ENCODE measurements around the gene GMNN.

DNA sequence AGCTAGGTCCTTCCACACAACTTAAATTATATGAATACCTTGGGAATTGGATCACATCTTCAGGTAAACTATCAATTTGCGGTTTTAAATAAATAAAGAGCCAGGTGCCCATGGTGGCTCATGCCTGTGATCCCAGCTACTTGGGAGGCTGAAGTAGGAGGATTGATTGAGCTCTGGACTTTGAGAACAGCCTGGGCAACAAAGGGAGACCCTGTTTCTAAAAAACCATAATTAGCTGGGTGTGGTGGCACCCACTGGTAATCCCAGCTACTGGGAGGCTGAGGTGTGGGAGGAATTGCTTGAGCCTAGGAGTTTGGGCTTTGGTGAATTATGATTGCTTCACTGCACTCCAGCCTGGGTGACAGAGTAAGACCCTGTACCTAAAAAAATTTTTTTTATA lies 3.4 kb downstream of the GMNN start:
- TF ChIP-seq, protein P1, sequence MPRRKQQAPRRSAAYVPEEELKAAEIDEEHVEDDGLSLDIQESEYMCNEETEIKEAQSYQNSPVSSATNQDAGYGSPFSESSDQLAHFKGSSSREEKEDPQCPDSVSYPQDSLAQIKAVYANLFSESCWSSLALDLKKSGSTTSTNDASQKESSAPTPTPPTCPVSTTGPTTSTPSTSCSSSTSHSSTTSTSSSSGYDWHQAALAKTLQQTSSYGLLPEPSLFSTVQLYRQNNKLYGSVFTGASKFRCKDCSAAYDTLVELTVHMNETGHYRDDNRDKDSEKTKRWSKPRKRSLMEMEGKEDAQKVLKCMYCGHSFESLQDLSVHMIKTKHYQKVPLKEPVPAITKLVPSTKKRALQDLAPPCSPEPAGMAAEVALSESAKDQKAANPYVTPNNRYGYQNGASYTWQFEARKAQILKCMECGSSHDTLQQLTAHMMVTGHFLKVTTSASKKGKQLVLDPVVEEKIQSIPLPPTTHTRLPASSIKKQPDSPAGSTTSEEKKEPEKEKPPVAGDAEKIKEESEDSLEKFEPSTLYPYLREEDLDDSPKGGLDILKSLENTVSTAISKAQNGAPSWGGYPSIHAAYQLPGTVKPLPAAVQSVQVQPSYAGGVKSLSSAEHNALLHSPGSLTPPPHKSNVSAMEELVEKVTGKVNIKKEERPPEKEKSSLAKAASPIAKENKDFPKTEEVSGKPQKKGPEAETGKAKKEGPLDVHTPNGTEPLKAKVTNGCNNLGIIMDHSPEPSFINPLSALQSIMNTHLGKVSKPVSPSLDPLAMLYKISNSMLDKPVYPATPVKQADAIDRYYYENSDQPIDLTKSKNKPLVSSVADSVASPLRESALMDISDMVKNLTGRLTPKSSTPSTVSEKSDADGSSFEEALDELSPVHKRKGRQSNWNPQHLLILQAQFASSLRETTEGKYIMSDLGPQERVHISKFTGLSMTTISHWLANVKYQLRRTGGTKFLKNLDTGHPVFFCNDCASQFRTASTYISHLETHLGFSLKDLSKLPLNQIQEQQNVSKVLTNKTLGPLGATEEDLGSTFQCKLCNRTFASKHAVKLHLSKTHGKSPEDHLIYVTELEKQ (tag by site-specific recombination; IDR thresholded peaks at IDR 0.05; ENCODE audit: borderline replicate concordance), result no peak
- TF ChIP-seq, protein P2, sequence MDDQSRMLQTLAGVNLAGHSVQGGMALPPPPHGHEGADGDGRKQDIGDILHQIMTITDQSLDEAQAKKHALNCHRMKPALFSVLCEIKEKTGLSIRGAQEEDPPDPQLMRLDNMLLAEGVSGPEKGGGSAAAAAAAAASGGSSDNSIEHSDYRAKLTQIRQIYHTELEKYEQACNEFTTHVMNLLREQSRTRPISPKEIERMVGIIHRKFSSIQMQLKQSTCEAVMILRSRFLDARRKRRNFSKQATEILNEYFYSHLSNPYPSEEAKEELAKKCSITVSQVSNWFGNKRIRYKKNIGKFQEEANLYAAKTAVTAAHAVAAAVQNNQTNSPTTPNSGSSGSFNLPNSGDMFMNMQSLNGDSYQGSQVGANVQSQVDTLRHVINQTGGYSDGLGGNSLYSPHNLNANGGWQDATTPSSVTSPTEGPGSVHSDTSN (CRISPR knock-in tag; IDR thresholded peaks at IDR 0.05), result no peak
- TF ChIP-seq CTCF (tag by site-specific recombination; IDR thresholded peaks at IDR 0.05), result no peak
- TF ChIP-seq, protein P3, sequence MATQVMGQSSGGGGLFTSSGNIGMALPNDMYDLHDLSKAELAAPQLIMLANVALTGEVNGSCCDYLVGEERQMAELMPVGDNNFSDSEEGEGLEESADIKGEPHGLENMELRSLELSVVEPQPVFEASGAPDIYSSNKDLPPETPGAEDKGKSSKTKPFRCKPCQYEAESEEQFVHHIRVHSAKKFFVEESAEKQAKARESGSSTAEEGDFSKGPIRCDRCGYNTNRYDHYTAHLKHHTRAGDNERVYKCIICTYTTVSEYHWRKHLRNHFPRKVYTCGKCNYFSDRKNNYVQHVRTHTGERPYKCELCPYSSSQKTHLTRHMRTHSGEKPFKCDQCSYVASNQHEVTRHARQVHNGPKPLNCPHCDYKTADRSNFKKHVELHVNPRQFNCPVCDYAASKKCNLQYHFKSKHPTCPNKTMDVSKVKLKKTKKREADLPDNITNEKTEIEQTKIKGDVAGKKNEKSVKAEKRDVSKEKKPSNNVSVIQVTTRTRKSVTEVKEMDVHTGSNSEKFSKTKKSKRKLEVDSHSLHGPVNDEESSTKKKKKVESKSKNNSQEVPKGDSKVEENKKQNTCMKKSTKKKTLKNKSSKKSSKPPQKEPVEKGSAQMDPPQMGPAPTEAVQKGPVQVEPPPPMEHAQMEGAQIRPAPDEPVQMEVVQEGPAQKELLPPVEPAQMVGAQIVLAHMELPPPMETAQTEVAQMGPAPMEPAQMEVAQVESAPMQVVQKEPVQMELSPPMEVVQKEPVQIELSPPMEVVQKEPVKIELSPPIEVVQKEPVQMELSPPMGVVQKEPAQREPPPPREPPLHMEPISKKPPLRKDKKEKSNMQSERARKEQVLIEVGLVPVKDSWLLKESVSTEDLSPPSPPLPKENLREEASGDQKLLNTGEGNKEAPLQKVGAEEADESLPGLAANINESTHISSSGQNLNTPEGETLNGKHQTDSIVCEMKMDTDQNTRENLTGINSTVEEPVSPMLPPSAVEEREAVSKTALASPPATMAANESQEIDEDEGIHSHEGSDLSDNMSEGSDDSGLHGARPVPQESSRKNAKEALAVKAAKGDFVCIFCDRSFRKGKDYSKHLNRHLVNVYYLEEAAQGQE (tag by site-specific recombination; IDR thresholded peaks at IDR 0.05), result no peak
- no peak for TF ChIP-seq SP3 (tag by site-specific recombination; IDR thresholded peaks at IDR 0.05)
- TF ChIP-seq ZNF610 (tag by site-specific recombination; IDR thresholded peaks at IDR 0.05; ENCODE audit: borderline replicate concordance), result no peak
- no peak for TF ChIP-seq ZNF426 (tag by site-specific recombination; IDR thresholded peaks at IDR 0.05)
- TF ChIP-seq, protein P4, sequence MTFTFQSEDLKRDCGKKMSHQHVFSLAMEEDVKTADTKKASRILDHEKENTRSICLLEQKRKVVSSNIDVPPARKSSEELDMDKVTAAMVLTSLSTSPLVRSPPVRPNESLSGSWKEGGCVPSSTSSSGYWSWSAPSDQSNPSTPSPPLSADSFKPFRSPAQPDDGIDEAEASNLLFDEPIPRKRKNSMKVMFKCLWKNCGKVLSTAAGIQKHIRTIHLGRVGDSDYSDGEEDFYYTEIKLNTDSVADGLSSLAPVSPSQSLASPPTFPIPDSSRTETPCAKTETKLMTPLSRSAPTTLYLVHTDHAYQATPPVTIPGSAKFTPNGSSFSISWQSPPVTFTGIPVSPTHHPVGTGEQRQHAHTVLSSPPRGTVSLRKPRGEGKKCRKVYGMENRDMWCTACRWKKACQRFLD (tag by site-specific recombination; IDR thresholded peaks at IDR 0.05), result no peak
- TF ChIP-seq, protein P5, sequence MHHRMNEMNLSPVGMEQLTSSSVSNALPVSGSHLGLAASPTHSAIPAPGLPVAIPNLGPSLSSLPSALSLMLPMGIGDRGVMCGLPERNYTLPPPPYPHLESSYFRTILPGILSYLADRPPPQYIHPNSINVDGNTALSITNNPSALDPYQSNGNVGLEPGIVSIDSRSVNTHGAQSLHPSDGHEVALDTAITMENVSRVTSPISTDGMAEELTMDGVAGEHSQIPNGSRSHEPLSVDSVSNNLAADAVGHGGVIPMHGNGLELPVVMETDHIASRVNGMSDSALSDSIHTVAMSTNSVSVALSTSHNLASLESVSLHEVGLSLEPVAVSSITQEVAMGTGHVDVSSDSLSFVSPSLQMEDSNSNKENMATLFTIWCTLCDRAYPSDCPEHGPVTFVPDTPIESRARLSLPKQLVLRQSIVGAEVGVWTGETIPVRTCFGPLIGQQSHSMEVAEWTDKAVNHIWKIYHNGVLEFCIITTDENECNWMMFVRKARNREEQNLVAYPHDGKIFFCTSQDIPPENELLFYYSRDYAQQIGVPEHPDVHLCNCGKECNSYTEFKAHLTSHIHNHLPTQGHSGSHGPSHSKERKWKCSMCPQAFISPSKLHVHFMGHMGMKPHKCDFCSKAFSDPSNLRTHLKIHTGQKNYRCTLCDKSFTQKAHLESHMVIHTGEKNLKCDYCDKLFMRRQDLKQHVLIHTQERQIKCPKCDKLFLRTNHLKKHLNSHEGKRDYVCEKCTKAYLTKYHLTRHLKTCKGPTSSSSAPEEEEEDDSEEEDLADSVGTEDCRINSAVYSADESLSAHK (tag by site-specific recombination; IDR thresholded peaks at IDR 0.05), result no peak
- TF ChIP-seq ZNF23 (tag by site-specific recombination; IDR thresholded peaks at IDR 0.05; ENCODE audit: borderline replicate concordance), result no peak
- TF ChIP-seq ZNF530 (tag by site-specific recombination; IDR thresholded peaks at IDR 0.05; ENCODE audit: low read depth), result no peak
- TF ChIP-seq ZFP37 (tag by site-specific recombination; IDR thresholded peaks at IDR 0.05), result no peak
- no peak for TF ChIP-seq YY1 (tag by site-specific recombination; IDR thresholded peaks at IDR 0.05)
- no peak for TF ChIP-seq ZNF549 (tag by site-specific recombination; IDR thresholded peaks at IDR 0.05)
